Fibroblast of pulmonary artery (primary cell): ENCODE data around the gene FSIP1.
A peak's percentile ranks its signal among the peaks of the same experiment; 100 is the strongest.

Experiments used
- DNase-seq: peaks from one replicate; pipeline ENCODE4 v3.0.0-alpha.2; 2010; ENCODE audit warnings: low read depth
- H3K4me3 ChIP-seq: replicated peaks from 2 replicates; pipeline ENCODE4 v1.5.1; 2011; ENCODE audit warnings: low read depth, mild to moderate bottlenecking, control low read depth, low read length, moderate library complexity
- TF ChIP-seq, protein P1 (sequence below): IDR thresholded peaks from 2 replicates; pipeline ENCODE4 v1.5.1; 2011; ENCODE audit warnings: mild to moderate bottlenecking, control low read depth, low read length, inconsistent platforms; ENCODE audit errors: missing control alignments

Gene FSIP1

GRCh38 chr15:39588531-39589192 lies 194.0 kb downstream of the FSIP1 start:
- no peak overlapping the region for H3K4me3 ChIP-seq
- DNase-seq: peak; percentile 59
- TF ChIP-seq, protein P1, sequence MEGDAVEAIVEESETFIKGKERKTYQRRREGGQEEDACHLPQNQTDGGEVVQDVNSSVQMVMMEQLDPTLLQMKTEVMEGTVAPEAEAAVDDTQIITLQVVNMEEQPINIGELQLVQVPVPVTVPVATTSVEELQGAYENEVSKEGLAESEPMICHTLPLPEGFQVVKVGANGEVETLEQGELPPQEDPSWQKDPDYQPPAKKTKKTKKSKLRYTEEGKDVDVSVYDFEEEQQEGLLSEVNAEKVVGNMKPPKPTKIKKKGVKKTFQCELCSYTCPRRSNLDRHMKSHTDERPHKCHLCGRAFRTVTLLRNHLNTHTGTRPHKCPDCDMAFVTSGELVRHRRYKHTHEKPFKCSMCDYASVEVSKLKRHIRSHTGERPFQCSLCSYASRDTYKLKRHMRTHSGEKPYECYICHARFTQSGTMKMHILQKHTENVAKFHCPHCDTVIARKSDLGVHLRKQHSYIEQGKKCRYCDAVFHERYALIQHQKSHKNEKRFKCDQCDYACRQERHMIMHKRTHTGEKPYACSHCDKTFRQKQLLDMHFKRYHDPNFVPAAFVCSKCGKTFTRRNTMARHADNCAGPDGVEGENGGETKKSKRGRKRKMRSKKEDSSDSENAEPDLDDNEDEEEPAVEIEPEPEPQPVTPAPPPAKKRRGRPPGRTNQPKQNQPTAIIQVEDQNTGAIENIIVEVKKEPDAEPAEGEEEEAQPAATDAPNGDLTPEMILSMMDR: no peak

DNA sequence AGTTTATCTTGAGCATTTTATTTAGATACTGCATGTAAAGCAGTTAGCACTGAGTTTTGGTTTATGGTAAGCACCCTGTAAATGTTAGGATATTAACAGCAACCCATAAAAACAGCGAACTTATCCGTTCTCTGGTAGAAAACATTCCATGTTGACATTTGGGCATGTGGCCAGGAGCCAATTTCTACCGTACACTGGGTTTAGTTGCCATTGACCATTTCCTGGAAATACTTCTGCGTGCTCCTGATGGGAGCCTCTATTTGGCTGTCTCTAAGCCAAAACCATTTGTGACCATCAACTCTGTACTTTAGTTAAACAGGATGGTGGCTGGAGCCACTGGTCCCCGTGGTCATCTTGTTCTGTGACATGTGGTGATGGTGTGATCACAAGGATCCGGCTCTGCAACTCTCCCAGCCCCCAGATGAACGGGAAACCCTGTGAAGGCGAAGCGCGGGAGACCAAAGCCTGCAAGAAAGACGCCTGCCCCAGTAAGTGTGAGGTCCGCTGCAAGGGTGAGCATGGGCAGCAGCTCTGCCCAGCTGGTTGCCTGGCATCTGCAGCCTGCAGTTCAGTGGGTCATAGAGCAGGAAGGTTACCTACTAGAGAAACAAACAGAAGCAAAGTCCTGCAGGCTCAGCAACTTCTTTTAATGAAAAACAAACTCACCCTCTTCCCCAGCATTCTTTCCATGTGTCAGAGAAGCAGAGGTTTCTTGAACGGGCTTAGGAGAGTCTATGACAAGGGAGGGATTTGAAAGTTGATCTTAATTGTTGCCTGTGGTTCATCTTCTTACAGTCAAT lies 194.7 kb downstream of the FSIP1 start:
- DNase-seq: peak; percentile 72
- H3K4me3 ChIP-seq: no peak overlapping the region
- TF ChIP-seq, protein P1: no peak

- no peak for DNase-seq
- TF ChIP-seq, protein P1: no peak
- no peak overlapping the region for H3K4me3 ChIP-seq
Observed at GRCh38 chr15:39587096-39587721, 195.4 kb downstream of the FSIP1 start.

DNA sequence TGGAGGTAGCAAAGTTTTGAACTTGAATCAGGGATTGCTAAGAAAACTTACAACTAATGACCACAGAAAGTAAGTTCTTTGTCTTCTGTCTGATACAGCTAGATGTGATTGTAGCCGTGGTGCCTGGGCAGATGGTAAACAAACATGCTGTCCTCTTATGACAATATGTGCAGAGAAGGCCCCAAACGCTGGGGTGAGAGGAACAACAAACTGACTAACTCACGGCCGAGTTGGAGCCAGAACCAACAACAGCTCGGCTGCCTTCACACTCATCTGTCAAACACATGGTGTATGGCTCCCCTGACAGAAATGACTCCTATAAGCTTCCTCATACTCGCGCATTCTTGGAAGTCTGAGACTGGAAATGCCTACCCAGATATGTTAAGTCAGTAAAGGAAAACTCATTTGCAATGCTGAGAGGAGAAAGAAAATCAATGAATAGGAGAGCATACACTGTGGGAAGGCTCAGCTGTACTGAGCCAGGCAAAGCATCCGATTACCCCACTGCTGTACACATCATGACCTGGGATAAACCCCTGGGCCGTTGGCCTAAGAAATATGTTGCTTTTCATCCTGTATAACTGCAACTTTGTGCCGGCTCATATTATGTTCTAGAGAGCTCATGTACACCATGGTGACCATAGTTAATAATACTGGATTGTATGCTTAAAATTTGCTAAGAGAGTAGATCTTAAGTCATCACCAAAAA lies 196.1 kb downstream of the FSIP1 start:
- DNase-seq: peak; percentile 79
- H3K4me3 ChIP-seq: no peak overlapping the region
- TF ChIP-seq, protein P1: no peak

GRCh38 chr15:39585871-39586301 lies 196.8 kb downstream of the FSIP1 start:
- peak overlapping the region; percentile 4 for H3K4me3 ChIP-seq
- TF ChIP-seq, protein P1: no peak
- no peak for DNase-seq

- DNase-seq: peak; percentile 70
- H3K4me3 ChIP-seq: peak overlapping the region; percentile 91
- TF ChIP-seq, protein P1: no peak
Observed at GRCh38 chr15:39585389-39585841, 197.2 kb downstream of the FSIP1 start.
